NCI-H2107 (cell line): ENCODE results near the gene MINDY2.
"Not testable (repeated sequence)": the region's sequence is repeated elsewhere in the genome, so short reads cannot be mapped to it uniquely, and the experiment has no call there.

Experiments
- DNase-seq: peaks from one replicate; lab custom pipeline; 2025; lab: John Stamatoyannopoulos, UW

The MINDY2 gene

DNA sequence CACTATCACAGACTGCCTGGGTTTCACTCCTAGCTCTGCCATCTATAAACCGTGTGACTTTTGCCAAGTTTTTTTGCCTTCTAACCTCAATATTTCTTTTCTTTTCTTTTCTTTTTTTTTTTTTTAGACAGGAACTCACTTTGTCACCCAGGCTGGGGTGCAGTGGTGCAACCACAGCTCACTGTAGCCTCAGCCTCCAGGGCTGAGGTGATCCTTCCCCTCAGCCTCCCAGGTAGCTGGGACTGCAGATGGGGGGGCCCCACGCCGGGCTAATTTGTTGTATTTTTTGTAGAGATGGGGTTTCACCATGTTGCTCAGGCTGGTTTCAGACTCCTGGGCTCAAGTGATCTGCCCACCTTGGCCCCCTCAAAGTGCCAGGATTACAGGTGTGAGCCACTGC, 18.4 kb upstream of the MINDY2 start:
- DNase-seq, result no peak

DNA sequence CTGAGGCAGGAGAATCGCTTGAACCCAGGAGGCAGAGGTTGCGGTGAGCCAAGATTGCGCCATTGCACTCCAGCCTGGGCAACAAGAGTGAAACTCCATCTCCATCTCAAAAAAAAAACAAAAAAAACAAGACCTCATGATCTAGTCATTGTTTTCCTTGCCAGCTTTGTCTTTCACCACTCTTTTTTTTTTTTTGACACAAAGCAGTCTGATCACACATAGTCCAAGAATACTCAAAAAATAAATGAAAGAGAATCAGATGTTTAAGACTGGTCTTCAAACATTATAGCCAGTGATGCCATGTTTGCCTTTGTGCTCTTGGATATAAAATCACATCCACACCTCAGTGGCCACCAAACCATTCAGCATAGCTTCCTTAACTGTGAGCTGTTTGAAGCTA, 15.8 kb upstream of the MINDY2 start:
- no peak for DNase-seq

DNA sequence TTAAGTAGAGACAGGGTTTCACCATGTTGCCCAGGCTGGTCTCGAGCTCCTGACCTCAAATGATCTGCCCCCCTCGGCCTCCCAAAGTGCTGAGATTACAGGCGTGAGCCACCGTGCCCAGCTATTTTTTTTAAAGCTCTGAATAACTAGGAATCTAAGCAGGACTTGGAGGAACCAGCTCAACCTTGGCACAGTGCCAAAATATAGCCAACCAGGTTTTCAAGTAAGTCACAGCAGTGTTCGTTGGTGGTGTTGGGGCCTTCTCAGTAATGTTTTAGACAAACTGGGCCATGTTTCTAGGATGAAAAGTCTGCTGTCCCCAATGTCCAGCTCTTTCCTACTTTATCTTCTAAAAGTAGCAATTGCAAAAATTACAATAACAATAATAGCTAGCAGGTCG, 15.1 kb upstream of the MINDY2 start:
- no peak for DNase-seq

DNA sequence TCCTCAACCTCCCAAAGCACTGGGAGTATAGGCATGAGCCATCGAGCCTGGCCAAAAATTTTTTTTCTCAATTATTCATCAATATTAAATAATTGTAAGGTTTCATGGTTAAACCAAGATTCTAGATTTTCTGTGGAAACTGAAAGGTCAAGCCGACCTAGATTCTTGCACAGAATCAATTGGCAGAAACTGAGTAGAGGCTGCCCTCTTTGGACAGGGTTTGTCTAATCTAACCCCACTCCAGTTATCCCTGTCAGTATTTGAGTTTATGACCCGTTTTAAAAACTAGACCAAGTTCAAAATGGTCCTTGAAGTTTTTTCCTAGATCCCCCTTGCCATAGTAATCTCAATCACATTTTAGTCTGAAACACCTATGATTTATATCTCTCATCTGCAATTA, 13.0 kb upstream of the MINDY2 start:
- no peak for DNase-seq

DNA sequence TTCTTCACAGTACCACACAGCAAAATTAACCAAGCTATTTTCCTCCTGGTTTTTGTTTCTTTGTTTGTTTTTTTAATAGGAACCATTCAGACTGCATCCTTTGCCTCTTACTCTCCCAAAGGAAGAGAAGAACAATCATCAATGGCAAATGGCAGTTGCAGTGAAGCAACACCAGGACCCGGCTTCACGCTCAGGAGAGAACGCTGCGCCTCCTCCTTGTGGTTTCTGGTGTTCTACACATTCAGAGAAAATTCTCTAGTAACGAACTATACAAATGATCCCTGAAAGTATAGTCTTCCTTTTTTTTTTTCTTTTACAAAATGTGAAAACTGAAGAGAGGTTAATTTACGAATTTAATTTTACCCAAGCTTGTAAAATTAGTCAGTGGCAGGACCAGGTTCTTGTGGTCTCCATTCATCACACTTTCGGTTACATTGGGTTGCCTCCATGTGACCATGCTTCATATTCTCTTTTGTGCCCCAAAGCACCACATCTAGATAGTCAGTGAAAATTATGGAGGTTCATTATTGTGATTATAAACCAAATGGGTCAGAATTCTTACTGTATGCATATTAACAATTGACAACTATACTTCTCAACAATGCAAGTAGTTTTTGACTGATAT, 10.6 kb upstream of the MINDY2 start:
- DNase-seq, result no peak

DNA sequence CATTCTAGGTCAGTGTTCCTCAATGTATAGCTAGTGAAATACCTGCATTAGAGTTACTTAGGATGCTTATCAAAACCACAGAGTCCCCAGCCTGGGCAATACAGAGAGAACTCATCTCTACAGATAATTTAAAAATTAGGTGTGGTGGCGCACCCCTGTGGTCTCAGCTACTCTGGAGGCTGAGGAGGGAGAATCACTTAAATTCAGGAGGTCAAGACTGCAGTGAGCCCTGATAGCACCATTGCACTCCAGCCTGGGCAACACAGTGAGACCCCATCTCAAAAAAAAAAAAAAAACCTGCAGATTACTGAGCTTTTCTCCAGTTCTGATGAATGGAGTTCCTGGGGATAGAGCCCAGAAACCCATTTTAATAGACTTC, 10.1 kb upstream of the MINDY2 start:
- no peak for DNase-seq

DNA sequence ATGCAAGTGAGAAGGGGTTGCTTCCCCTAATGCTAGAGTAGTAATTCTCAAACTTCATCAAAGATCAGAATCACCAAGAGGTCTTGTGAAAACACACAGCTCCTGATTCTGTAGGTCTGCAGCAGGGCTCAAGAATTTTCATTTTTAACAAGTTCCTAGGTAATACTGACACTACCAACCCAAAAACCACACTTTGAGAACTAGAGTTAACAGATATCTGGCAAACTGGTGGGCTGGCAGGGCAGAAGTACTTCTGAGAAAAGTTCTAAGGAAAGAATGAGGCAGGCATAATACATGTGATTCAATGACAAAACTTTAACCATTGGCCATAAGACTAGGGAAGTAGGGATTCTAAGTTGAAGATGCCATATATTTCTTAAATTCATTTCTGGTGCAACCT, 8.8 kb upstream of the MINDY2 start:
- no peak for DNase-seq

DNA sequence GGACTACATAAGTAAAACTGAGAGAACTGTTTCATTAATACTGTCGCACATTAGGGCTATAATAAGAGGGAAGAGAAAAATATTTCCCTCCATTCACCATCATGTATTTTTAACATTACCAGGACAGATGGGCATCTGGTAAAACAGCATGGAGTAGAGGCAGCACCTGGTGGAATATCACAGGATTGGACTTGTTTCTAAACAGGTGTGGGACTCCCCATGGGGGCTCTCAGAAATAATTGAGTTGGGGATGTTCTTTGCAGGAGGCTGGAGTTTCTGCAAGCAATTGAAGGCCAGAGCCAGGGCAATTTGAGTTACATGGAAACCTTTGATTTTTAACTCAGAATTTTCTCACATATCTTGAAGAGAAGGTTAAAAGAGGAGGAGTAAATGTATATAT, 8.4 kb upstream of the MINDY2 start:
- DNase-seq, result no peak

DNA sequence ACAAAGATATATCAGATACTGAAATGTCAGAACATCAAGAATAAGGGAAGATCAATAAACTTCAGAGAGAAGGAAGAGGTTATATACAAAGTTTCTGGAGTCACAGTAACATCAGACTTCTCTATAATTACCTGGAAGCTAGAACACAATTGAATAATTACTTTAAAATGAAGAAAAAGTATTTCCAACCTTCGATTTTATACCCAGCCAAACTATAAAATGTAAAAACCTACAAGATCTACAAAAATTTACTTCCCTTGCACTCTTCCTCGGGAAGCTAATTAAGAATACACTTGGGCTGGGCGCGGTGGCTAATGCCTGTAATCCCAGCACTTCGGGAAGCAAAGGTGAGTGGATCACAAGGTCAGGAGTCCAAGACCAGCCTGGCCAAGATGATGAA, 6.6 kb upstream of the MINDY2 start:
- no peak for DNase-seq

DNA sequence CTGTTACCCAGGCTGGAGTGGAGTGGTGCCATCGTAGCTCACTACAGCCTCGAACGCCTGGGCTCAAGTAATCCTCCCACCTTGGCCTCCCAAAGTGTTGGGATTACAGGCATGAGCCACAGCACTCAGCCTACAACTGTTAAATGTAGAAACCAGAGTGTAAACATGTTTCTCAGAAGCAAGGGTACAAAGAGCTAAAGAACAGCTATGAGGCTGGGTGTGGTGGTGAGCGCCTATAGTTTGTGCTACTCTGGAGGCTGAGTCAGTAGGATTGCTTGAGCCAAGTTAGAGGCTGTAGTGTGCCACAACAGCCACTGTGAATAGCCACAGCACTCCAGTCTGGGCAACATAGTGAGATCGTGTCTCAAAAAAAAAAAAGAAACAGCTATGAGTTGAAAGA, 4.8 kb upstream of the MINDY2 start:
- DNase-seq, result no peak

DNA sequence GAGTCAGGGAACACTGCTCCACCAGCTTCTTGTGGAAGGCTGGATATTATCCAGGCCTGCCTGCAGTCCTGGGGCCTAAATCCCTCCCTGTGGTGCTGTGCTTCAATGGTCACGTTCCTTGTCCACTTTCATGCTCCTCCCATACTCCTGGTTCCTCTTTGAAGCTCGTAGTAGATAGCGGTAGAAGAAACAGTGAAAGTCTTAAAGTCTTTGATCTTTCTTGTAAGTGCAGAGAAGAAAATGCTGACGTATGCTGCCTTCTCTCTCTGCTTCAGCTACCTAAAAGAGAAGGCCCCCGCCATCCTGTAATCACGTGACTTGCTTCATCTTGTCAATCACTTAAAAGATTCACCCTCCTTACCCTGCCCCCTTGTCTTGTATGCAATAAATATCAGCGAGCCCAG, 2.5 kb upstream of the MINDY2 start:
- DNase-seq, result not testable (repeated sequence)

DNA sequence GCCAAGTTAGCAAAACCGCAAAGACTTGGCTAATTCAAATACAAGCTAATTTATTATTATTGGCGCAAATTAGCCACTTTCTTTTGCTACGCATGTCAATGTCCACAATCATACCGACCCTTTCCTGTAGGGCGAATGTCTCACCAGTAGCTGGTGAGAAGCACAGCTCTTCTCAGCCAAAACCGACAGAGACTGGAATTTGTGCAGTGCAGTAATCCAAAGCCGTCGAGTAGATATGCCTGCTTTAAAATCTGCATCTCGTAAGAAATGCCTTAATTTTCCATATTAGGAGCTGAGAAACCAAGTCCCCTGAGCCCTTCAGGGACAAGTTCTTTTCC, 614 bp upstream of the MINDY2 start:
- DNase-seq, result no peak

DNA sequence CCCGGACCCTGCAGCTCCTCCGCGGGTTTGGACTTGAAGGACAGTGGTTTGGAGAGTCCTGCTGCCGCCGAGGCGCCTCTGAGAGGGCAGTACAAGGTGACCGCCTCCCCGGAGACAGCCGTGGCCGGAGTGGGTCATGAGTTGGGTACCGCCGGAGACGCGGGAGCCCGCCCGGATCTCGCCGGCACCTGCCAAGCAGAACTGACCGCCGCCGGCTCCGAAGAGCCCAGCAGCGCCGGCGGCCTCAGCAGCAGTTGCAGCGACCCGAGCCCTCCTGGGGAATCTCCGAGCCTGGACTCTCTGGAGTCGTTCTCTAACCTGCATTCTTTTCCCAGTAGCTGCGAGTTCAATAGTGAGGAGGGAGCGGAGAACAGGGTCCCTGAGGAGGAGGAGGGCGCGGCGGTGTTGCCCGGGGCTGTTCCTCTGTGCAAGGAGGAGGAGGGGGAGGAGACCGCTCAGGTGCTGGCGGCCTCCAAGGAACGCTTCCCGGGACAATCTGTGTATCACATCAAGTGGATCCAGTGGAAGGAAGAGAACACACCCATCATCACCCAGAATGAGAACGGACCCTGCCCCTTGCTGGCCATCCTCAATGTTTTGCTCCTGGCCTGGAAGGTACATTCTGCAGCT, 634 bp downstream of the MINDY2 start:
- no peak for DNase-seq

DNA sequence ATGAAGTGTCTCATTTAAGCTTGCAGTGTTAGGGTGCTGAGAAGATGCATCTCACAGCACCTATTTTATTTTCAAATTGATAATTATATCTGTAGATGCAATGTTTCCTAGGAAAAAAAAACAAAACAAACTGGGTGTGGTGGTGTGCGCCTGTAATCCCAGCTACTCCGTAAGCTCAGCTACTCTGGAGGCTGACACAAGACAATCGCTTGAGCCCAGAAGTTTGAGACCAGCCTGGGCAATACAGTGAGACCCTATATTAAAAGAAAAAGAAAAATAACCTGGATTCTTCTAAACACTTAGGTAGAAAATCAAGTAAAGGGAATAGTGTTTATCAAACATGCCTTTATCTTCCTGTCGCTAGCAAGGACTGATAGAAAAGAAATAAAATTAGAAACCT, 1.9 kb downstream of the MINDY2 start:
- no peak for DNase-seq

DNA sequence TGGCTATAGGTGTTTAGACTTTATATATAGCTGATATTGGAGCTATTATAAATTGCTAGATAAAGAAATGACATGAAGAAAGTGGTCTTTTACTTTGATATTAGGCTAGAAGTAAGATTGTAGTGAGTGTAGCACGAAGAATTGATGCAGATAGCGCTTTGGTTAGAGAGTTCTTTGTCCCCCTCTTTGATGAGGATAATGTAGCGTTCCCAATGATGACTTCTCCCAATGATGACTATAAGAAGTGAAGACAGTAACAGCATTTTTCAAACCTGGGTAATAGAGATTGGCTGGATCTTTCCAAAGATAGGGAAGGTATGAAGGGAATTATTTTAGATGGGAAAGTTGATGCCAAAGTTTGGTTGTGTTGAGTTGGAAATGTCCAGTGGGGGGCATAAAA, 4.3 kb downstream of the MINDY2 start:
- no peak for DNase-seq

DNA sequence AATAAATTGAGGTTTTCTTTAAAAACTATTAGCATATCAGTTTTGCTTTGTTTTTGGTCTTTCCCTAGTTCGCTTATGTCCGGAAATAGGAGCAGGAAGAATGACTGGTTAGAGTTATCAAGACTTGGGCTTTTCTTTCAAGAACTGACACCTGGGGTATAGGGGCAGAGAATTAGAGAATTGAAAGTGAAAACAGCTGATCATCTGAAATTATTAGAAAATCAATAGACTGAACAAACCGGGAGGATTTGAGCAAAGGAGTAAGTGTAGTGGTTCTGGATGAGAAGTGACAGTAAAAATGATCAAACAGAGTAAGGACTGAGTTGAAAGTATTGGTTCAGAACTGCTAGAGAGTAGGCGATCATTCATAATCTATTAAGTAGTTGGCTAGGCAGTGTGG, 6.0 kb downstream of the MINDY2 start:
- DNase-seq, result no peak

DNA sequence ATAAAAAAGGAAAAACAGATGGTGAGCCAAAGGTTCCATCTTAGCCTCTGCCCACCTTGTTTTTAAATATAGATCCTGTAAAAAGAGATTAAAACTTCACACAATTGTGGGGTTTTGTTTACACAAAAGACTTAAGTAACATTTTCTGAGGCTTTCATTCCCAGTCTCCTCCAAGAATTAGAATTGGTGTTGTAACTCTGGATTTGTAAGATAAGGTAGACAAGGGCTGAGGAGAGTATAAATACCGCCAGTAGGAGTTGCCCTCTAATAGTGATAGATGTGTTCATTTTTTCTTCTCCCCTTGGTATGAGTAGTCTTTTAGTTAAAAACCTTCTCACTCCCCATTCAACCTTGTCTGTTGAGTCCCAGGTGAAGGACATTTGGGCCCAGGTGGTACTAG, 8.5 kb downstream of the MINDY2 start:
- no peak for DNase-seq

DNA sequence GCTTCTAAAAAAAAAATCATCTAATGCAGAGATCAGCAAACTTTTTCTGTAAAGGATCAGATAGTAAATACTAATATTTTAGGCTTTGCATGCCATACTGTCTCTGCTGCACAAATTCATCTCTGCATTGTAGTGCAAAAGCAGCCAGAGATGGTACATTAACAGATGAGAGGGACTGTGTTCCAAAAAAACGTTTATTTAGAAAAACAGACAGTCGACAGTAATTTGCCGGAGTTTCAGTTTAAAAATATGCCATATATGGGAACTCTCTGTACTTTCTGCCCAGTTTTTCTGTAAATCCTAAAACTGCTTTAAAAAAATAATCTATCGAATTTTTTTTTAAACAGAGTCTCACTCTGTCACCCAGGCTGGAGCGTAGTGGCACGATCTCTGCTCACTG, 14.3 kb downstream of the MINDY2 start:
- DNase-seq, result no peak

DNA sequence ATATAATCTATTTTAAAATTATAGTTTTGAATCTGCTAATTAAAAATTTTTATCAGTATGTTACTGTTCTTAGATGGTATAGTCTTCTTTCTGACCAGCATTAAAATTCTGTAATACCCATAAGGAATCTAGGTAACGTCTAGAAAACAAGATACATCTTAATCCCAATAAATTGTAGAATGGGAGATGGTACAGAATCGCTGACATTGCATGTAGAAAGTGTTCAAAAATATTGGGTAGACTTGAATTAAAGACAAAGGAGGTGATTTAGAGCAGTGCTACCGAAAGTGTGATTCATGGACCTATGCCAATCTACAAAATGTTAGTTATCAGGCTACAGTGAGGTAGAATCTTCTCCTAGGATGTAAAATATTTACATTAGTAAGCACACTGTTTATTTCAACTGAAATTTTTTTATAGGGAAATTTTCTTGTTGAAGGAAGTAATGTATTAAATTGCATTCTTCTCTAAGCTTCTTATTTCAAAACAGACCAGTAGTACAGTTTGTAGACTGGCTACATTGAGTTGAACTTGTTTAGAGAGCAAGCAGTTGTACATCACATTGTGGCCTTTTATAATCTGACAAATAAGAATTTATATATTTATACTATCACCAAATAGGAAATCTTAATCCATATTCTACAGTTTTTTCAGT, 17.1 kb downstream of the MINDY2 start:
- DNase-seq, result no peak

DNA sequence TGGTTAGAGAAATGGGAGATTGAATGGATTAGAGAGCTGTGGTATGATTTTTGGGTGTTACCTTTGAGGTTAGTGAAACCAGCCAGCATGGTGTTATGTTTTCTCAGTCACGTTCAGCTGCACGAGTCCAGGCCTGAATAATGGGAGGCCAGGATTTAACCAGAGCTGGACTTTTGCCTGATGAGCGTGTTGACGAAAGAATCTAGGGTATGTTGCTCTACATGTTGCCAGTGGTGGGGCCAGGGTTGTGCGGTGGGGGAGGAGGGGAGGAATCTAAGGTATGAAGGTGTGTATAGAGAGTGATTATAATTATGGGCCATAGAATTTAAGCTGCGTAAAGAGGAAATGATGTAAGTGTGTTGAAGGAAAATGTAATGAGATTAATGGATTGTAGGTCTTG, 22.8 kb downstream of the MINDY2 start:
- DNase-seq, result no peak

DNA sequence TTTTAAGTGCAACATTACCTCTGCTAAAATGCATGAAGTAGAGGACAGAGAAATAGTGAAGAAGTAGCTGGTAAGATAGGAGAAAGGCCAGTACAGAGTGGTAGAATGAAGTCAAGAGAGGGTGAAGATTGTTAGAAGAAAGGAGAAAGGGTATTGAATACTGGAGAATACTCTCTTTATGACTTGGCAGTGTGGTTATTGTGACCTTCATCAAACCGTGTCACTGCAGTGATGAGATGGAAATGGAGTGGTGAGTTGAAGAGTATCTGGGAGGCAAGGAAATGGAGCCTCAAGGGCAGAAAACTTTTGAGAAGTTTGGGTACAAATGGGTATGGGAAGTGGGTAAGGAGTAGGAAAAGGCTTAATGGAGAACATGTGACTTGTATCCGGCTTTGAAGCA, 24.7 kb downstream of the MINDY2 start:
- no peak for DNase-seq

DNA sequence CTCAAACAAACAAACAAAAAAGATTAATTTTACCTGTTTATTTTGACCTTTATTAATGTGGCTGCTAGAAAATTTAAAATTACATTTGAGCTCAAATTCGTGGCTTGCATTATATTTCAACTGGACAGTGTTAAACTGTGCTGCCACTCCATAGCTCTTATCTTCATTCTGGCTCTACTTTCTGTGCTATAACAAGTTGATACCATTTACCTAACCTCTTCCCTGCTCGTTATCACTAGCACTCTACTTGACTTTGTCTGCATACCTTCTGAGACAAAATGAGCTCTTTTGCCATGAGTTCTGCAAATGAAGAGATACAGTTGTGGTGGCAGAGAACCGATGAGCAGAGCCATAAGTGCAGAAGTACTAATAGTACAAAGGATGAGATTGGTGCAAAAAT, 26.4 kb downstream of the MINDY2 start:
- DNase-seq, result no peak

DNA sequence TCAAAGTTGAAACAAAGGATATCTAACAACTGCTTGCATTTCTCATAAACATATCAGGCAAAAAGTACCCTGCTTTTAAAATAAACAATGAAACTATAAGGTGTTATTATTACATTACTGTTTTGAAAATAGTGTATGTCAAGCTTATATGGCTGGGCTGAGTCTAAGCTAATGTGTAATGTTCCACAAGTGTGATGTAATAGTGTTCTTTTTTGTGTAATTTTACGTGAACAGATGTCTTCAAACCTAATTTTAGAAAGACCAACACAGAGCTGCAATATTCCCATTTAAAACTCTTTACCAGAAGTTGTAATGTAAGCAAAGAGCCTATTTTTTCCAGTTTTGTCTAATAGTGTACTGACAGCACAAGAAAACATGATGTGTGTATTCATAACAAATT, 34.0 kb downstream of the MINDY2 start:
- DNase-seq, result no peak

DNA sequence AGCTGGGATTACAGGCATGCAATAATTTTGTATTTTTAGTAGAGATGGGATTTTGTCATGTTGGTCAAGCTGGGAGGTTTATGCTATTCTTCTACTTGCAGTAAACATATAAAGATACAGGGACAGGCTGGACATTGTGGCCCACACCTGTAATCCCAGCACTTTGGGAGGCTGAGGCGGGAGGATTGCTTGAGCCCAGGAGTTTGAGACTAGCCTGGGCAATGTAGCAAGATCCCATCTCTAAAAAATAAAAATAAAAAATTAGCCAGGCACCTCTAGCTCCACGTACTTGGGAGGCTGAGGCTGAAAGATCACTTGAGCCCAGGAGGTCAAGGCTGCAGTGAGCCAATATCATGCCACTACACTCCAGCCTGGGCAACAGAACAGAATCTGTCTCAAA, 52.2 kb downstream of the MINDY2 start:
- not testable (repeated sequence) for DNase-seq
